ENCODE results near the gene BATF3.
"Not testable (repeated sequence)": the region's sequence is repeated elsewhere in the genome, so short reads cannot be mapped to it uniquely, and the experiment has no call there.

Gene BATF3

GRCh38 chr1:212650228-212650627 lies 49.4 kb downstream of the BATF3 start:
- Histone ChIP-seq H3K27me3 (ENCODE audit: low read depth, low read length) (no peaks in the 10 kb centered on the region), H3K36me3 (ENCODE audit: control insufficient read depth in 1 of 2, insufficient read depth in 2 of 2, low read length in 2 of 2) (no peaks in the 10 kb centered on the region), H3K9me3 (ENCODE audit: control insufficient read depth in 1 of 2, low read length in 2 of 2) (no peaks in the 10 kb centered on the region), H3K4me1 (ENCODE audit: control insufficient read depth in 1 of 2, insufficient read depth in 2 of 2, low read length in 2 of 2) (no peaks in the 10 kb centered on the region), H3K4me3 (ENCODE audit: low read depth in 1 of 2, low read length in 2 of 2) (no peak overlapping the region), H3K27ac (ENCODE audit: low read length) (no peak overlapping the region)

DNA sequence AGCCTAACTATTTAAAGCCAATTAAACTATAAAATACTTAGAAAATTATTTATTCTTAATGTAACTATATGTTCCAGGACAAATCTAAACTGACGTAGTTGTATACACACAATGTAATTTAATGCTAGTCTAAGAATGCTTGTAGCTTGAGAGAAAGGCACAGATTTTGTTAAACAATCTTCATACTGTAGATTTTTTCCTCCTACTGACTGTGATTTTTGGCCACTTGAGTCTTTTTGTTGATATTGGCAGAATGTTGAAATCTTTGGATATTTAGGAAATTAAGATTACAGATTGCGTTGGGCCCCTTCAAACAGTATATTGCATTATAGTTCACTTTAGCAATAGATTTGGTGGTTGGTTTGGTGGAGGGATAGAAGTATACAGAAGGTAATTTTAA lies 50.6 kb downstream of the BATF3 start:
- H3K36me3 ChIP-seq (ENCODE audit: control insufficient read depth in 1 of 2, insufficient read depth in 2 of 2, low read length in 2 of 2), result no peaks in the 10 kb centered on the region
- no peaks in the 10 kb centered on the region for H3K9me3 ChIP-seq (ENCODE audit: control insufficient read depth in 1 of 2, low read length in 2 of 2)
- H3K27me3 ChIP-seq (ENCODE audit: low read depth, low read length), result no peaks in the 10 kb centered on the region
- H3K4me3 ChIP-seq (ENCODE audit: low read depth in 1 of 2, low read length in 2 of 2), result no peak overlapping the region
- no peaks in the 10 kb centered on the region for H3K4me1 ChIP-seq (ENCODE audit: control insufficient read depth in 1 of 2, insufficient read depth in 2 of 2, low read length in 2 of 2)
- no peak overlapping the region for H3K27ac ChIP-seq (ENCODE audit: low read length)

DNA sequence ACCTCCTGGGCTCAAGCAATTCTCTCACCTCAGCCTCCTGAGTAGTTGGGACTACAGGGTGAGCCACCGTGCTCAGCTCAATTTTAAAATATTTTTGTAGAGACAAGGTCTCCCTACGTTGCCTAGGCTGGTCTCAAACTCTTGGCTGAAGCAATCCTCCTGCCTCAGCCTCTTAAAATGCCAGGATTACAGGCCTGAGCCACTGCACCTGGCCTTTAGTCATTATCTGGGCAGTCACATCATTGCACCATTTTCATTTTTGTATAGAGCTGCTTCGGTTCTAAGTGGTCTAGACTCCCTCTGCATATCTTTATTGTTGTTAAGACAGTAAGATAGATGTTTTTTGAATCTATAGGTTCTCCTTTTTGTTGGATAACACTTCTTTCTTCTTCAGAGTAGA lies 51.2 kb downstream of the BATF3 start:
- Histone ChIP-seq H3K27ac (ENCODE audit: low read length) (no peak overlapping the region), H3K4me3 (ENCODE audit: low read depth in 1 of 2, low read length in 2 of 2) (no peak overlapping the region), H3K27me3 (ENCODE audit: low read depth, low read length) (no peaks in the 10 kb centered on the region), H3K4me1 (ENCODE audit: control insufficient read depth in 1 of 2, insufficient read depth in 2 of 2, low read length in 2 of 2) (no peaks in the 10 kb centered on the region), H3K36me3 (ENCODE audit: control insufficient read depth in 1 of 2, insufficient read depth in 2 of 2, low read length in 2 of 2) (no peaks in the 10 kb centered on the region), H3K9me3 (ENCODE audit: control insufficient read depth in 1 of 2, low read length in 2 of 2) (no peaks in the 10 kb centered on the region)

DNA sequence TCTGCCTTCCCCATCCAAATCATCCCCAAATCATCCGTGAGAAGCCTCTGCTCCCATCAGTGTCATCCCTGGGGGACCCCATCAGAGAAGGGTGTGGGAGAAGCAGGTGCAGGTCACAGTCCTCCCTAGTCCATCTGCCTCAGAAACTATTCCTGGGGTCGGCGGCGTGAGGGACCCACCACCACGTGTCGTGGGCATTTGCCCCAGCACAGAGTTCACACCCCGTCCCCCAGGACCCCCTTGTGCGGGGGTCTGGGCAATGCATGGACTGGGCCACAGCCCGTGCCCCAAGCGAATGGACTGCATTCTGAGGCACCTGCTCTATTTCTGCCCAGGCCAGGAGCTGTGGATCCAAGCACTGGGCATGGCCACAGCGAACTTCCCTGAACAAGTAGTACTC lies 52.6 kb downstream of the BATF3 start:
- H3K27ac ChIP-seq (ENCODE audit: low read length), result no peak overlapping the region
- no peaks in the 10 kb centered on the region for H3K36me3 ChIP-seq (ENCODE audit: control insufficient read depth in 1 of 2, insufficient read depth in 2 of 2, low read length in 2 of 2)
- no peaks in the 10 kb centered on the region for H3K4me1 ChIP-seq (ENCODE audit: control insufficient read depth in 1 of 2, insufficient read depth in 2 of 2, low read length in 2 of 2)
- H3K9me3 ChIP-seq (ENCODE audit: control insufficient read depth in 1 of 2, low read length in 2 of 2), result no peaks in the 10 kb centered on the region
- no peak overlapping the region for H3K4me3 ChIP-seq (ENCODE audit: low read depth in 1 of 2, low read length in 2 of 2)
- no peaks in the 10 kb centered on the region for H3K27me3 ChIP-seq (ENCODE audit: low read depth, low read length)

DNA sequence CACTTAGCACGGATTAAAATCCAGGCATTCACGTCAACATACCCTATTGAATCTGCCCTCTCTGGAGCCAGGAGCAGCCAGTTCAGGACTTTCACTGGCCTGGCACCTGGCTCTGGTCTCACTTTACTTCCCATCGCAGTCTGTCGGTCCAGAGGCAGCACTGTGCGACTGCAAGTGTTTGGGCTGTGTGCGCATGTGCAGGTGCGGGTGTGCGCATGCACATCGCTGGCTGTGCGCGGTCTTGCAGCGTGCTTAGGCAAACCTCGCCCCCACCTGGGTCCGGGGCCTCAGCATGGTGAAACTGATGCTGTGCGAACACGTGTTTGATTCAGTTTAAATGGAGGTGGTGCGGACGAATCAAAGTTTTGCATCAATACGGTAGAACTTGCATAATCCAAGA lies 53.1 kb downstream of the BATF3 start:
- H3K36me3 ChIP-seq (ENCODE audit: control insufficient read depth in 1 of 2, insufficient read depth in 2 of 2, low read length in 2 of 2), result no peaks in the 10 kb centered on the region
- H3K4me1 ChIP-seq (ENCODE audit: control insufficient read depth in 1 of 2, insufficient read depth in 2 of 2, low read length in 2 of 2), result no peaks in the 10 kb centered on the region
- no peak overlapping the region for H3K4me3 ChIP-seq (ENCODE audit: low read depth in 1 of 2, low read length in 2 of 2)
- no peak overlapping the region for H3K27ac ChIP-seq (ENCODE audit: low read length)
- H3K27me3 ChIP-seq (ENCODE audit: low read depth, low read length), result no peaks in the 10 kb centered on the region
- H3K9me3 ChIP-seq (ENCODE audit: control insufficient read depth in 1 of 2, low read length in 2 of 2), result no peaks in the 10 kb centered on the region

DNA sequence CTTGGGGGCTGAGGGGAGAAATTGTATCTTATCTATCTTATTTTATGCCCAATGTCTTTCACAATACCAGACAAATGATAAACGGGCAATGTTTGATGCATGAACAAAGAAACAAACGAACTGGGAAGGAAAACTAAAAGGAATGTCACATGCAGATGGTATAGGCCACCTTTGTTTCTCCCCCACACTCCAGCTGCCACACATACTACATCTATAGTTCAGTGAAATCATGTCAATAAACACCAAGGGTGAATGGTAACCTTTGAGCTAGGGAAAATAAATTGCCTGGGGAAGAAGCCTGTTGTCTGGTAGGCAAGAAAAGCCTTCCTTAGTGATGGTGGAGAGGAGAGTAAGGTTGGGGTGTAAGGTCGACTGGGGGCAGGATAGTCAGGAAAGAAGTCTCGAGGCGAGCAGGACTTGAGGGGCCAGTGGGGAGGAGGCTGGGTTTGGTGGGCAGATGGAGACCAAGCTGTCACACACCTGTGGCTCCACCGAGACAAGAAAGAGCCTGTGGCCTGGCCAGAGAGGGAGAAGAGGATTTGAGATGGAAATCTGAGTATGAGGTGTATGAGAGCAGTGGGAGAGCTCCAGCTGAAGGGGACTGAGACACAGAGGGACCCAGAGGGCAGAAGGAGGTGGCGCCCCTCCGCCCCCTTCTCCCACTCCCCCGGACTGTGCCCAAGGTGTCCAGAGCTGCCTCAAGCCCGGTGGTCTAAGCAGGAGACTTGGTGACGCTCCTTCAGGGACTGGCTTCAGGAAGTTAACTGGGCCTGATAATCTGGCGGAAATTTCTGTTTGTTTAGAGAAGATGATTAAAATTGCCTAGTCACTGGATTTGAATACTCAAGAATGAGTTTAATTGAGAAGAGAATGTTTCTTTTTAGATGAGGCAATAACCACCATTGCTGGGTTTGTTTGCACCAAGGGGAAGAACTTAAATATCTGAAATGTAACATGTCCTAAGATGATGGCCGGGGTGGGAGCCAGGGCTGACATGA lies 53.8 kb downstream of the BATF3 start:
- H3K27ac ChIP-seq (ENCODE audit: low read length), result no peak overlapping the region
- H3K9me3 ChIP-seq (ENCODE audit: control insufficient read depth in 1 of 2, low read length in 2 of 2), result no peaks in the 10 kb centered on the region
- no peaks in the 10 kb centered on the region for H3K27me3 ChIP-seq (ENCODE audit: low read depth, low read length)
- no peaks in the 10 kb centered on the region for H3K4me1 ChIP-seq (ENCODE audit: control insufficient read depth in 1 of 2, insufficient read depth in 2 of 2, low read length in 2 of 2)
- no peaks in the 10 kb centered on the region for H3K36me3 ChIP-seq (ENCODE audit: control insufficient read depth in 1 of 2, insufficient read depth in 2 of 2, low read length in 2 of 2)
- no peak overlapping the region for H3K4me3 ChIP-seq (ENCODE audit: low read depth in 1 of 2, low read length in 2 of 2)

DNA sequence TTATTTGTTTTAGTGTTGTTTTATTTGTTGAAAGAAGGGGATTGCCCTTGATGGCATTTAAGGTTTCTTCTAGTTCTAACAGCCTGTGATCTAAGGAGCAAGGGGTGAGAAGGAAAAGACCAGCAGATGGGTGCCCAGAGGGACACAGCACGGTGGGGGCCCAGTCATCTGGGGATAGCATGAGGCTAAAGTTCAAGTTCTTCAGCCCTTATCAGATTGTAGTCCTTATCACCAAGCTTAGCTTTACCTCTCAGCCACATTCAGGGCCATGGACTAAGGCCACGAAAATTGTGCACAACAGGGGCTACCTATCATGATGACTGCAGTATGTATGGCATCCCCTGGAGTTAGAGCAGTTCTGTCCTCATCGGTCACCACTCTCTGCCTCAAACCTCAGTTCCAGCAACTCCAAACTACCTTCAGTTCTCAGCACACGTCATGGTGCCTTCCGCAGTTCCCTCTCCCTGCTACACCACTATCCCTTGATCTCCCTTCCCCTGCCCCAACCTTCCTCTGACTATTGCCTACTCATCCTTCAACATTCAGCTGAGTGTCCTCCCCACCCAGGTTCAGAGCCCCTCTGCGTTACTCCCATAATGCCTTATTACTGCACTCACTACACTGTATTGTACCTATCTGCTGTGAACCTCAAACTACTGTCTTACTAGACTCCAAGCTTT lies 54.6 kb downstream of the BATF3 start:
- Histone ChIP-seq H3K36me3 (ENCODE audit: control insufficient read depth in 1 of 2, insufficient read depth in 2 of 2, low read length in 2 of 2) (no peaks in the 10 kb centered on the region), H3K27me3 (ENCODE audit: low read depth, low read length) (no peaks in the 10 kb centered on the region), H3K9me3 (ENCODE audit: control insufficient read depth in 1 of 2, low read length in 2 of 2) (no peaks in the 10 kb centered on the region), H3K4me3 (ENCODE audit: low read depth in 1 of 2, low read length in 2 of 2) (no peak overlapping the region), H3K27ac (ENCODE audit: low read length) (no peak overlapping the region), H3K4me1 (ENCODE audit: control insufficient read depth in 1 of 2, insufficient read depth in 2 of 2, low read length in 2 of 2) (no peaks in the 10 kb centered on the region)

- Histone ChIP-seq H3K27ac (ENCODE audit: low read length) (no peak overlapping the region), H3K4me1 (ENCODE audit: control insufficient read depth in 1 of 2, insufficient read depth in 2 of 2, low read length in 2 of 2) (no peaks in the 10 kb centered on the region), H3K9me3 (ENCODE audit: control insufficient read depth in 1 of 2, low read length in 2 of 2) (no peaks in the 10 kb centered on the region), H3K36me3 (ENCODE audit: control insufficient read depth in 1 of 2, insufficient read depth in 2 of 2, low read length in 2 of 2) (no peaks in the 10 kb centered on the region), H3K27me3 (ENCODE audit: low read depth, low read length) (no peaks in the 10 kb centered on the region), H3K4me3 (ENCODE audit: low read depth in 1 of 2, low read length in 2 of 2) (no peak overlapping the region)
Measured at GRCh38 chr1:212643877-212644276, 55.8 kb downstream of the BATF3 start.

GRCh38 chr1:212641956-212642355 lies 57.7 kb downstream of the BATF3 start:
- no peaks in the 10 kb centered on the region for H3K9me3 ChIP-seq (ENCODE audit: control insufficient read depth in 1 of 2, low read length in 2 of 2)

GRCh38 chr1:212640223-212640878 lies 59.3 kb downstream of the BATF3 start:
- H3K4me1 ChIP-seq (ENCODE audit: control insufficient read depth in 1 of 2, insufficient read depth in 2 of 2, low read length in 2 of 2), result peaks cover 4 to 14% of the 10 kb centered on the region in 2 donors
- no peaks in the 10 kb centered on the region for H3K27me3 ChIP-seq (ENCODE audit: low read depth, low read length)
- no peak overlapping the region for H3K4me3 ChIP-seq (ENCODE audit: low read depth in 1 of 2, low read length in 2 of 2)
- no peaks in the 10 kb centered on the region for H3K36me3 ChIP-seq (ENCODE audit: control insufficient read depth in 1 of 2, insufficient read depth in 2 of 2, low read length in 2 of 2)
- H3K27ac ChIP-seq (ENCODE audit: low read length), result no peak overlapping the region
- no peaks in the 10 kb centered on the region for H3K9me3 ChIP-seq (ENCODE audit: control insufficient read depth in 1 of 2, low read length in 2 of 2)

More at GRCh38 chr1:212641956-212642355, 57.7 kb downstream of the BATF3 start:
- Histone ChIP-seq H3K4me3 (ENCODE audit: low read depth in 1 of 2, low read length in 2 of 2) (no peak overlapping the region), H3K27me3 (ENCODE audit: low read depth, low read length) (no peaks in the 10 kb centered on the region), H3K27ac (ENCODE audit: low read length) (no peak overlapping the region), H3K36me3 (ENCODE audit: control insufficient read depth in 1 of 2, insufficient read depth in 2 of 2, low read length in 2 of 2) (no peaks in the 10 kb centered on the region), H3K4me1 (ENCODE audit: control insufficient read depth in 1 of 2, insufficient read depth in 2 of 2, low read length in 2 of 2) (no peaks in the 10 kb centered on the region)

DNA sequence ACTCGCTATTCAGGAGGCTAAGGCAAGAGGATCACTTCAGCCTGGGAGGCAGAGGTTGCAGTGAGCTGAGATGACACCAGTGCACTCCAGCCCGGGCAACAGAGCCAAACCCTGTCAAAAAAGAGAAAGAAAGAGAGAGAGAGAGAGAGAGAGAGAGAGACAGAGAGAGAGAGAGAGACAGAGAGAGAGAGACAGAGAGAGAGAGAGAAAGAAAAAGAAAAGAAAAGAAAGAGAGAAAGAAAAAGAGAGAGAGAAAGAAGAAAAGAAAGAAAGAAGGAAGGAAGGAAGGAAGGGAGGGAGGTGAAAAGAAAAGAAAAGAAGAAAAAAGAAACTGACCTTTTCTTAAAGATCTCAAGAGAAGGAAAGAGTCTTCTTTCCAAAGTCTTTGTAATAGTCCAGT lies 60.1 kb downstream of the BATF3 start:
- H3K27ac ChIP-seq (ENCODE audit: low read length); H3K4me3 ChIP-seq (ENCODE audit: low read depth in 1 of 2, low read length in 2 of 2): not testable (repeated sequence)

More for the DNA sequence above, 60.1 kb downstream of the BATF3 start:
- not testable (repeated sequence) for H3K27me3 ChIP-seq (ENCODE audit: low read depth, low read length); H3K9me3 ChIP-seq (ENCODE audit: control insufficient read depth in 1 of 2, low read length in 2 of 2); H3K36me3 ChIP-seq (ENCODE audit: control insufficient read depth in 1 of 2, insufficient read depth in 2 of 2, low read length in 2 of 2)
- peaks cover 9 to 15% of the 10 kb centered on the region in 2 donors for H3K4me1 ChIP-seq (ENCODE audit: control insufficient read depth in 1 of 2, insufficient read depth in 2 of 2, low read length in 2 of 2)
